Panc1 (cell line): ENCODE measurements around the gene ALKBH1. TPM values are rescaled to one million over a fixed set of nuclear protein-coding genes. Genes with fewer than 3 reads are reported as not detected.

Source experiments
- ATAC-seq: fragments of 200-7000 bp; cut with Tn5 transposase; 2 replicates; pipeline ENCODE4 v1.9.1; 2020; ENCODE audit warnings: mild to moderate bottlenecking, moderate library complexity
- BruUV-seq: library from RNA; stranded (reverse); fragments of 400-500 nt; replicated peaks from 2 replicates; lab custom pipeline; 2021; lab: Mats Ljungman, UMichigan
- CTCF ChIA-PET: fragments of 300-600 bp; sonication (Branson Sonifier 250); formaldehyde crosslinking; loops from one replicate; lab custom pipeline; 2022; ENCODE audit warnings: antibody characterized with exemption; lab: Charles Lee
- POLR2A ChIA-PET: fragments of 300-600 bp; sonication (Branson Sonifier 250); formaldehyde crosslinking; loops from one replicate; lab custom pipeline; 2022; ENCODE audit warnings: antibody characterized with exemption; lab: Charles Lee
- DNase-seq: peaks from one replicate; pipeline ENCODE4 v3.0.0-alpha.2; 2010; ENCODE audit warnings: low read depth, low spot score
- H3K27ac ChIP-seq: 2 replicates; pipeline ENCODE4 v1.5.1; 2011; ENCODE audit warnings: mild to moderate bottlenecking, low read length, inconsistent platforms
- H3K27me3 ChIP-seq: fragments of 200-500 bp; sonication (Bioruptor generic); 2 replicates; pipeline ENCODE4 v1.6.0; 2014; ENCODE audit warnings: low read length, inconsistent platforms; ENCODE audit not compliant: control insufficient read depth, insufficient read depth
- H3K36me3 ChIP-seq: fragments of 200-500 bp; sonication (Bioruptor generic); 2 replicates; pipeline ENCODE4 v1.5.1; 2014; ENCODE audit warnings: inconsistent platforms, mild to moderate bottlenecking, low read length, moderate library complexity; ENCODE audit not compliant: control insufficient read depth, insufficient read depth
- H3K4me1 ChIP-seq: 2 replicates; pipeline ENCODE4 v1.5.1; 2011; ENCODE audit warnings: inconsistent platforms, mild to moderate bottlenecking, low read length, moderate library complexity; ENCODE audit not compliant: control insufficient read depth, insufficient read depth
- H3K4me3 ChIP-seq, 2 experiments: 2 replicates each; pipeline ENCODE4 v1.5.1; 2011 to 2012; ENCODE audit warnings: low read depth in 2 of 2, low read length in 2 of 2, mild to moderate bottlenecking in 2 of 2, inconsistent platforms in 1 of 2, moderate library complexity in 1 of 2
- H3K9me3 ChIP-seq: fragments of 200-500 bp; sonication (Bioruptor generic); 2 replicates; pipeline ENCODE4 v1.5.1; 2014; ENCODE audit warnings: low read depth, mild to moderate bottlenecking, inconsistent platforms, low read length, moderate library complexity; ENCODE audit not compliant: control insufficient read depth, insufficient read depth
- POLR2AphosphoS5 ChIP-seq: IDR thresholded peaks from 2 replicates; pipeline ENCODE4 v1.6.1; 2012; ENCODE audit warnings: mild to moderate bottlenecking, low read depth, low read length, moderate library complexity
- SIN3A ChIP-seq: IDR thresholded peaks from 2 replicates; pipeline ENCODE4 v1.6.1; 2012; ENCODE audit warnings: low read depth, mild to moderate bottlenecking, low read length, moderate library complexity, borderline replicate concordance; ENCODE audit not compliant: insufficient read depth
- TCF7L2 ChIP-seq: IDR thresholded peaks from 2 replicates; pipeline ENCODE4 v1.6.1; 2011; ENCODE audit warnings: mild to moderate bottlenecking, low read depth, low read length, inconsistent platforms
- in situ Hi-C: cut with HindIII; loops from 2 replicates; pipeline ENCODE4 v1.10.0; 2016; ENCODE audit warnings: low sequenced_read_pairs, low pct_unique_long_range_greater_than_20kb
- intact Hi-C: fragments of 100-400 bp; cut with micrococcal nuclease; formaldehyde crosslinking; loops from one replicate; pipeline ENCODE4 v1.10.0; 2022; ENCODE audit not compliant: unreplicated experiment
- total RNA-seq: library from RNA; stranded (reverse); gene quantifications from one replicate; pipeline ENCODE4 v1.2.1, GENCODE V29; 2021; ENCODE audit not compliant: unreplicated experiment
- TF ChIP-seq, protein P1 (sequence below): fragments of 450-650 bp; IDR thresholded peaks from 2 replicates; pipeline ENCODE4 v1.5.1; 2017; ENCODE audit warnings: mild to moderate bottlenecking
- TF ChIP-seq, protein P2 (sequence below), 2 experiments: IDR thresholded peaks; 2 replicates each; pipeline ENCODE4 v1.6.1; 2011 to 2012; ENCODE audit warnings: low read depth in 2 of 2, control low read depth in 1 of 2, low read length in 1 of 2, mild to moderate bottlenecking in 1 of 2, moderate library complexity in 1 of 2; ENCODE audit not compliant: insufficient read depth in 1 of 2

Gene ALKBH1
- total RNA-seq, 1 experiment from 2014 or later, result 13.0 TPM

DNA sequence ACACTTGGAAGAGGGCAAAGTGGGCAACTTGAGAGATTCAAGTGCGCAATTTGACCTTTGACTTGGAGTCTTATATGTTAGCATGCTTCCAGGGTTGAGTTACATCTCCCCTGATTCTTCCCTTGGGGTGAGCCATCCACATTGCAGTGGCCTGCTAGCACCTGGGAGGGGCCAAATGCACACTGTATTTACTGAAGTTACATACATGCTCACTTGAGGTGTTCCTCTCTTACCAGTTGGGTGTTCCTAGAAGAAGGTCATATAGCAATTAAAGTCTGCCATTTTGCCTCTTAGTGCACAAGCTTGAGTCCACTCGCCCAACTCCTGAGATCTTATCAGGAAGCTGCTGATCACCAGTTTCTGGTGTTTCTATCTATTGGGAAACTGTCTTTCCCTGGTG, 77.7 kb downstream of the ALKBH1 start:
- ATAC-seq (no peak), DNase-seq (no peak)
- ChIA-PET POLR2A (no interaction called here), CTCF (no interaction called here)
- TF ChIP-seq TCF7L2, result no peak
- TF ChIP-seq, protein P1, sequence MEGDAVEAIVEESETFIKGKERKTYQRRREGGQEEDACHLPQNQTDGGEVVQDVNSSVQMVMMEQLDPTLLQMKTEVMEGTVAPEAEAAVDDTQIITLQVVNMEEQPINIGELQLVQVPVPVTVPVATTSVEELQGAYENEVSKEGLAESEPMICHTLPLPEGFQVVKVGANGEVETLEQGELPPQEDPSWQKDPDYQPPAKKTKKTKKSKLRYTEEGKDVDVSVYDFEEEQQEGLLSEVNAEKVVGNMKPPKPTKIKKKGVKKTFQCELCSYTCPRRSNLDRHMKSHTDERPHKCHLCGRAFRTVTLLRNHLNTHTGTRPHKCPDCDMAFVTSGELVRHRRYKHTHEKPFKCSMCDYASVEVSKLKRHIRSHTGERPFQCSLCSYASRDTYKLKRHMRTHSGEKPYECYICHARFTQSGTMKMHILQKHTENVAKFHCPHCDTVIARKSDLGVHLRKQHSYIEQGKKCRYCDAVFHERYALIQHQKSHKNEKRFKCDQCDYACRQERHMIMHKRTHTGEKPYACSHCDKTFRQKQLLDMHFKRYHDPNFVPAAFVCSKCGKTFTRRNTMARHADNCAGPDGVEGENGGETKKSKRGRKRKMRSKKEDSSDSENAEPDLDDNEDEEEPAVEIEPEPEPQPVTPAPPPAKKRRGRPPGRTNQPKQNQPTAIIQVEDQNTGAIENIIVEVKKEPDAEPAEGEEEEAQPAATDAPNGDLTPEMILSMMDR, result no peak
- TF ChIP-seq POLR2AphosphoS5, result no peak
- TF ChIP-seq SIN3A, result no peak
- TF ChIP-seq, protein P2, sequence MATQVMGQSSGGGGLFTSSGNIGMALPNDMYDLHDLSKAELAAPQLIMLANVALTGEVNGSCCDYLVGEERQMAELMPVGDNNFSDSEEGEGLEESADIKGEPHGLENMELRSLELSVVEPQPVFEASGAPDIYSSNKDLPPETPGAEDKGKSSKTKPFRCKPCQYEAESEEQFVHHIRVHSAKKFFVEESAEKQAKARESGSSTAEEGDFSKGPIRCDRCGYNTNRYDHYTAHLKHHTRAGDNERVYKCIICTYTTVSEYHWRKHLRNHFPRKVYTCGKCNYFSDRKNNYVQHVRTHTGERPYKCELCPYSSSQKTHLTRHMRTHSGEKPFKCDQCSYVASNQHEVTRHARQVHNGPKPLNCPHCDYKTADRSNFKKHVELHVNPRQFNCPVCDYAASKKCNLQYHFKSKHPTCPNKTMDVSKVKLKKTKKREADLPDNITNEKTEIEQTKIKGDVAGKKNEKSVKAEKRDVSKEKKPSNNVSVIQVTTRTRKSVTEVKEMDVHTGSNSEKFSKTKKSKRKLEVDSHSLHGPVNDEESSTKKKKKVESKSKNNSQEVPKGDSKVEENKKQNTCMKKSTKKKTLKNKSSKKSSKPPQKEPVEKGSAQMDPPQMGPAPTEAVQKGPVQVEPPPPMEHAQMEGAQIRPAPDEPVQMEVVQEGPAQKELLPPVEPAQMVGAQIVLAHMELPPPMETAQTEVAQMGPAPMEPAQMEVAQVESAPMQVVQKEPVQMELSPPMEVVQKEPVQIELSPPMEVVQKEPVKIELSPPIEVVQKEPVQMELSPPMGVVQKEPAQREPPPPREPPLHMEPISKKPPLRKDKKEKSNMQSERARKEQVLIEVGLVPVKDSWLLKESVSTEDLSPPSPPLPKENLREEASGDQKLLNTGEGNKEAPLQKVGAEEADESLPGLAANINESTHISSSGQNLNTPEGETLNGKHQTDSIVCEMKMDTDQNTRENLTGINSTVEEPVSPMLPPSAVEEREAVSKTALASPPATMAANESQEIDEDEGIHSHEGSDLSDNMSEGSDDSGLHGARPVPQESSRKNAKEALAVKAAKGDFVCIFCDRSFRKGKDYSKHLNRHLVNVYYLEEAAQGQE (IDR thresholded peaks at IDR 0.05; ENCODE audit: insufficient read depth in 1 of 2, low read depth in 2 of 2, low read length in 1 of 2), result no peak
- in situ Hi-C loops, result no loop called here
- intact Hi-C loops, result no loop called here
- Histone ChIP-seq H3K36me3 (no peaks in the 10 kb centered on the region), H3K4me1 (no peaks in the 10 kb centered on the region), H3K4me3 (no peak overlapping the region), H3K27ac (no peak overlapping the region), H3K27me3 (no peaks in the 10 kb centered on the region), H3K9me3 (peaks cover 3% of the 10 kb centered on the region; the same call in 1 of the 2 replicates)
- no TSS peak for BruUV-seq

DNA sequence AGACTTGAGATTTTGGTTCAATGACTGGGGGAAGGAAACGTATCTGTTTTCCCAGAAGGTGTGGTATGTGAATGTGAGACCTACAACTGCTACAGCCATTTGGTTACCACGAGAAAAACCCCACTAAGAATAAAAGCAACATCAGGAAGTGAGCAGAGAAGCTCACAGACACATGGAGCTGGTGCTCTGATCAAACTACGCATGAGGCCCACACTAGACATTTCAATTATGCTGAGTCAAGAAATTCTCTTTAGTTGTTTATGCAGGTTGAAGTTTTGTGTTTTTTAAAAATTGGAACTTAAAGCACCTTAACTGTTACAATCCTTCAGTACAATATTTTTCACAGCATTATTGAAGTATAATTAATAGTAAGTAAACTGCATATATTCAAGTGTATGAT, 82.5 kb downstream of the ALKBH1 start:
- DNase-seq (no peak), ATAC-seq (no peak)
- no TSS peak for BruUV-seq
- H3K4me1 ChIP-seq, result no peaks in the 10 kb centered on the region
- POLR2A ChIA-PET, result no interaction called here
- H3K4me3 ChIP-seq, result no peak overlapping the region
- TF ChIP-seq, protein P2 (IDR thresholded peaks at IDR 0.05; ENCODE audit: insufficient read depth in 1 of 2, low read depth in 2 of 2, low read length in 1 of 2), result no peak
- TF ChIP-seq POLR2AphosphoS5, result no peak
- no peaks in the 10 kb centered on the region for H3K27me3 ChIP-seq
- intact Hi-C loops, result no loop called here
- in situ Hi-C loops, result no loop called here
- H3K9me3 ChIP-seq, result peaks cover 3% of the 10 kb centered on the region; the same call in 1 of the 2 replicates
- no peaks in the 10 kb centered on the region for H3K36me3 ChIP-seq
- H3K27ac ChIP-seq, result no peak overlapping the region
- CTCF ChIA-PET, result no interaction called here
